H9 (cell line): ENCODE results near the gene THPO. TPM values are rescaled to one million over a fixed set of nuclear protein-coding genes. Genes with fewer than 3 reads are reported as not detected.

Experiments used
- DNase-seq: peaks from one replicate; pipeline ENCODE4 v3.0.0-alpha.2; 2017
- H2AFZ ChIP-seq: one replicate; pipeline ENCODE4 v1.6.1; 2013; ENCODE audit warnings: mild to moderate bottlenecking, low read length, control low read depth, moderate library complexity
- H2AK5ac ChIP-seq: 2 replicates; pipeline ENCODE4 v1.6.1; 2013; ENCODE audit warnings: low read length, control low read depth, mixed read lengths; ENCODE audit not compliant: insufficient read length
- H2BK120ac ChIP-seq: one replicate; pipeline ENCODE4 v1.6.1; 2013; ENCODE audit warnings: low read depth, mild to moderate bottlenecking, low read length, control low read depth, inconsistent platforms; ENCODE audit not compliant: poor library complexity, severe bottlenecking
- H2BK12ac ChIP-seq: 2 replicates; pipeline ENCODE4 v1.6.1; 2013; ENCODE audit warnings: low read length, control low read depth, mixed read lengths, low read depth; ENCODE audit not compliant: insufficient read length
- H2BK15ac ChIP-seq: 2 replicates; pipeline ENCODE4 v1.6.1; 2013; ENCODE audit warnings: low read depth, low read length, control low read depth
- H2BK20ac ChIP-seq: one replicate; pipeline ENCODE4 v1.6.1; 2013; ENCODE audit warnings: low read depth, mild to moderate bottlenecking, low read length, control low read depth, inconsistent platforms; ENCODE audit not compliant: poor library complexity, severe bottlenecking
- H2BK5ac ChIP-seq: 2 replicates; pipeline ENCODE4 v1.6.1; 2013; ENCODE audit warnings: low read length, control low read depth, mixed read lengths; ENCODE audit not compliant: insufficient read length
- H3K14ac ChIP-seq: 2 replicates; pipeline ENCODE4 v1.6.1; 2013; ENCODE audit warnings: low read length, control low read depth; ENCODE audit not compliant: insufficient read depth
- H3K18ac ChIP-seq: 2 replicates; pipeline ENCODE4 v1.6.1; 2013; ENCODE audit warnings: low read depth, mild to moderate bottlenecking, mixed read lengths, low read length, control low read depth; ENCODE audit not compliant: insufficient read length
- H3K23ac ChIP-seq: 2 replicates; pipeline ENCODE4 v1.6.1; 2013; ENCODE audit warnings: low read length, control low read depth, mixed read lengths, low read depth; ENCODE audit not compliant: insufficient read length
- H3K23me2 ChIP-seq: 2 replicates; pipeline ENCODE4 v1.6.1; 2013; ENCODE audit warnings: low read depth, mild to moderate bottlenecking, mixed read lengths, low read length, control low read depth; ENCODE audit not compliant: insufficient read length, poor library complexity, severe bottlenecking
- H3K27ac ChIP-seq: 2 replicates; pipeline ENCODE4 v1.5.1; 2013; ENCODE audit warnings: low read length, control low read depth, mixed read lengths, low read depth; ENCODE audit not compliant: insufficient read length
- H3K27me3 ChIP-seq: 2 replicates; pipeline ENCODE4 v1.6.1; 2013; ENCODE audit warnings: low read length, control low read depth, inconsistent platforms; ENCODE audit not compliant: insufficient read depth
- H3K4ac ChIP-seq: 2 replicates; pipeline ENCODE4 v1.6.1; 2013; ENCODE audit warnings: low read depth, mild to moderate bottlenecking, control low read depth, inconsistent platforms, low read length, moderate library complexity
- H3K4me1 ChIP-seq: 2 replicates; pipeline ENCODE4 v1.6.1; 2013; ENCODE audit warnings: low read length, control low read depth, inconsistent platforms; ENCODE audit not compliant: insufficient read depth
- H3K4me2 ChIP-seq: 2 replicates; pipeline ENCODE4 v1.6.1; 2013; ENCODE audit warnings: low read length, control low read depth, mixed read lengths; ENCODE audit not compliant: insufficient read length, insufficient read depth
- H3K56ac ChIP-seq: 2 replicates; pipeline ENCODE4 v1.6.1; 2013; ENCODE audit warnings: low read depth, mild to moderate bottlenecking, mixed read lengths, low read length, control low read depth; ENCODE audit not compliant: insufficient read length
- H3K79me1 ChIP-seq: 2 replicates; pipeline ENCODE4 v1.6.1; 2013; ENCODE audit warnings: low read depth, mild to moderate bottlenecking, moderate library complexity, low read length, control low read depth, inconsistent platforms; ENCODE audit not compliant: insufficient read depth, poor library complexity, severe bottlenecking
- H3K79me2 ChIP-seq: 2 replicates; pipeline ENCODE4 v1.6.1; 2013; ENCODE audit warnings: low read length, control low read depth, inconsistent platforms; ENCODE audit not compliant: insufficient read depth
- H3K9ac ChIP-seq: 2 replicates; pipeline ENCODE4 v1.6.1; 2013; ENCODE audit warnings: low read length, control low read depth, mixed read lengths; ENCODE audit not compliant: insufficient read length; ENCODE audit errors: extremely low read depth
- H3K9me3 ChIP-seq: one replicate; pipeline ENCODE4 v1.6.1; 2013; ENCODE audit warnings: low read depth, low read length, inconsistent platforms; ENCODE audit not compliant: control insufficient read depth
- H3T11ph ChIP-seq: one replicate; pipeline ENCODE4 v1.6.1; 2013; ENCODE audit warnings: mild to moderate bottlenecking, low read length, control low read depth, inconsistent platforms
- H4K20me1 ChIP-seq: one replicate; pipeline ENCODE4 v1.6.1; 2013; ENCODE audit not compliant: control insufficient read depth, insufficient read length, insufficient read depth
- H4K5ac ChIP-seq: 2 replicates; pipeline ENCODE4 v1.6.1; 2013; ENCODE audit warnings: low read depth, mild to moderate bottlenecking, mixed read lengths, low read length, control low read depth; ENCODE audit not compliant: insufficient read length
- H4K8ac ChIP-seq: replicated peaks from 2 replicates; pipeline ENCODE4 v1.6.1; 2013; ENCODE audit warnings: low read length, control low read depth, mixed read lengths, low read depth; ENCODE audit not compliant: insufficient read length
- H4K91ac ChIP-seq: 2 replicates; pipeline ENCODE4 v1.6.1; 2013; ENCODE audit warnings: low read depth, mild to moderate bottlenecking, moderate library complexity, mixed read lengths, low read length, control low read depth; ENCODE audit not compliant: insufficient read length
- H3K27ac Mint-ChIP-seq, 3 experiments: 2 replicates in 2 of 3; 3 replicates in 1 of 3; pipeline ENCODE4 v1.8.0; 2020 to 2021; ENCODE audit warnings: mixed read lengths in 3 of 3, mild to moderate bottlenecking in 1 of 3, moderate library complexity in 1 of 3
- H3K27me3 Mint-ChIP-seq: 2 replicates; pipeline ENCODE4 v1.8.0; 2021; ENCODE audit warnings: low read depth, mild to moderate bottlenecking, moderate library complexity, mixed read lengths
- H3K36me3 Mint-ChIP-seq, 3 experiments: 2 replicates in 2 of 3; 3 replicates in 1 of 3; pipeline ENCODE4 v1.8.0; 2020 to 2021; ENCODE audit warnings: low read depth in 3 of 3, mixed read lengths in 3 of 3; ENCODE audit not compliant: insufficient read depth in 1 of 3
- H3K4me1 Mint-ChIP-seq, 2 experiments: 2 replicates each; pipeline ENCODE4 v1.8.0; 2020; ENCODE audit warnings: mixed read lengths in 2 of 2
- H3K4me3 Mint-ChIP-seq, 2 experiments: 2 replicates in 1 of 2; 3 replicates in 1 of 2; pipeline ENCODE4 v1.8.0; 2020 to 2021; ENCODE audit warnings: mild to moderate bottlenecking in 2 of 2, mixed read lengths in 2 of 2, moderate library complexity in 1 of 2
- H3K9me3 Mint-ChIP-seq, 2 experiments: 2 replicates in 1 of 2; 3 replicates in 1 of 2; pipeline ENCODE4 v1.8.0; 2020; ENCODE audit warnings: mild to moderate bottlenecking in 2 of 2, mixed read lengths in 2 of 2, moderate library complexity in 1 of 2
- whole genome bisulfite sequencing: extraction: QIAGEN DNeasy Blood & Tissue Kit; methylation state at CpG from one replicate; pipeline ENCODE4 v1.1.7; 2013; ENCODE audit warnings: missing lambda C conversion rate, low lambda C conversion rate, mixed read lengths; ENCODE audit not compliant: insufficient read length; ENCODE audit errors: extremely low coverage; 5-methylcytosine and 5-hydroxymethylcytosine counted together
- total RNA-seq: library from RNA; stranded (reverse); gene quantifications from 2 replicates; pipeline ENCODE4 v1.2.1, GENCODE V29; 2021
- TF ChIP-seq, protein P1 (sequence below): fragments of 200-600 bp; sonication (generic); conservative IDR thresholded peaks from 3 replicates; pipeline ENCODE4 v1.8.0; 2021; ENCODE audit warnings: antibody characterized with exemption, mild to moderate bottlenecking

THPO gene
- total RNA-seq, 1 experiment from 2014 or later: 0.85 TPM

DNA sequence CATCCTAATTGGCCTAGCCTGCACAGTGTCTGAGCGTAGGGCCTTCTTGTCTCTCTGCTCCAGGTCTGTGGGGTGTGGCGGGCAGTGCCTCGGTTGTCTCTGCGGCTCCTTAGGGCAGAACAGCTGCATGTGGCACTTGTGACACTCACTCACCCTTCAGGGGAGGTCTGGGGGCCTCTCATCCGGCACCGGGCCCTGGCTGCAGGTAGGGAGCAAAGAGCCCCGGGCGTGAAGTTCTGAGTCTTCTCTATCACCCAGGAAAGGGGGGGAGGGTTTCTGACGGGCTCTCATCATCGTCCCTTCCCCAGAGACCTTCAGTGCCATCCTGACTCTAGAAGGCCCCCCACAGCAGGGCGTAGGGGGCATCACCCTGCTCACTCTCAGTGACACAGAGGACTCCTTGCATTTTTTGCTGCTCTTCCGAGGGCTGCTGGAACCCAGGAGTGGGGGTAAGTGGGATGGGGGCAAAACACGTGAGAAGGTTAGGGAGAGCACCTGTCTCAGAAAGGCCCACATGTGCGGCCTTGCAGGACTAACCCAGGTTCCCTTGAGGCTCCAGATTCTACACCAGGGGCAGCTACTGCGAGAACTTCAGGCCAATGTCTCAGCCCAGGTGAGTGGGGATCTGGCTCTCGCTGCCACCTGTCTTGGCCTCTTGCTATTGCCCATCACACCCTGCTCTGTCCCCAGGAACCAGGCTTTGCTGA is 4.5 kb upstream of the THPO start:
- H3K79me2 ChIP-seq: no peaks in the 10 kb centered on the region
- peaks cover 21 to 23% of the 10 kb centered on the region in 2 experiments for H3K4me1 Mint-ChIP-seq
- no peak overlapping the region for H3T11ph ChIP-seq
- H3K36me3 Mint-ChIP-seq: no peaks in the 10 kb centered on the region
- H4K91ac ChIP-seq: no peak overlapping the region
- WGBS: no CpG with 5 or more reads among the region's 16 CpGs
- H3K4ac ChIP-seq: no peak overlapping the region
- no peak overlapping the region for H2BK15ac ChIP-seq
- no peak for DNase-seq
- H2AK5ac ChIP-seq: no peak overlapping the region
- H3K4me2 ChIP-seq: no peak overlapping the region
- peaks cover 2% of the 10 kb centered on the region for H4K20me1 ChIP-seq
- H3K9ac ChIP-seq: no peak overlapping the region
- H2BK20ac ChIP-seq: no peak overlapping the region
- no peak overlapping the region for H3K27ac Mint-ChIP-seq
- TF ChIP-seq, protein P1, sequence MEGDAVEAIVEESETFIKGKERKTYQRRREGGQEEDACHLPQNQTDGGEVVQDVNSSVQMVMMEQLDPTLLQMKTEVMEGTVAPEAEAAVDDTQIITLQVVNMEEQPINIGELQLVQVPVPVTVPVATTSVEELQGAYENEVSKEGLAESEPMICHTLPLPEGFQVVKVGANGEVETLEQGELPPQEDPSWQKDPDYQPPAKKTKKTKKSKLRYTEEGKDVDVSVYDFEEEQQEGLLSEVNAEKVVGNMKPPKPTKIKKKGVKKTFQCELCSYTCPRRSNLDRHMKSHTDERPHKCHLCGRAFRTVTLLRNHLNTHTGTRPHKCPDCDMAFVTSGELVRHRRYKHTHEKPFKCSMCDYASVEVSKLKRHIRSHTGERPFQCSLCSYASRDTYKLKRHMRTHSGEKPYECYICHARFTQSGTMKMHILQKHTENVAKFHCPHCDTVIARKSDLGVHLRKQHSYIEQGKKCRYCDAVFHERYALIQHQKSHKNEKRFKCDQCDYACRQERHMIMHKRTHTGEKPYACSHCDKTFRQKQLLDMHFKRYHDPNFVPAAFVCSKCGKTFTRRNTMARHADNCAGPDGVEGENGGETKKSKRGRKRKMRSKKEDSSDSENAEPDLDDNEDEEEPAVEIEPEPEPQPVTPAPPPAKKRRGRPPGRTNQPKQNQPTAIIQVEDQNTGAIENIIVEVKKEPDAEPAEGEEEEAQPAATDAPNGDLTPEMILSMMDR: no peak
- no peak overlapping the region for H2AFZ ChIP-seq
- H2BK12ac ChIP-seq: no peak overlapping the region
- peaks cover 70% of the 10 kb centered on the region for H3K27me3 Mint-ChIP-seq
- no peaks in the 10 kb centered on the region for H3K79me1 ChIP-seq
- H3K4me3 Mint-ChIP-seq: no peak overlapping the region
- H3K9me3 Mint-ChIP-seq: peaks cover 0 to 3% of the 10 kb centered on the region in 2 experiments; a peak in 3 of 5 replicates
- no peak overlapping the region; the same call in 1 of the 2 replicates for H3K14ac ChIP-seq
- no peak overlapping the region for H3K23ac ChIP-seq
- H3K27ac ChIP-seq: no peak overlapping the region
- H3K4me1 ChIP-seq: peaks cover 5% of the 10 kb centered on the region; the same call in 1 of the 2 replicates
- no peak overlapping the region for H3K56ac ChIP-seq
- H2BK5ac ChIP-seq: no peak overlapping the region
- peaks cover 9% of the 10 kb centered on the region for H3K23me2 ChIP-seq
- peaks cover 33% of the 10 kb centered on the region for H3K27me3 ChIP-seq
- no peak overlapping the region for H4K8ac ChIP-seq
- H3K9me3 ChIP-seq: no peaks in the 10 kb centered on the region
- no peak overlapping the region for H2BK120ac ChIP-seq
- no peak overlapping the region for H3K18ac ChIP-seq
- no peak overlapping the region for H4K5ac ChIP-seq
